Hematopoietic multipotent progenitor cell (in vitro differentiated cells): Measurements from ENCODE around the gene PDZD2. TPM values are rescaled to one million over a fixed set of nuclear protein-coding genes. Genes with fewer than 3 reads are reported as not detected.
"Not testable (repeated sequence)": the region's sequence is repeated elsewhere in the genome, so short reads cannot be mapped to it uniquely, and the experiment has no call there.

Experiments used
- DNase-seq, 3 donors: peaks; one replicate each; pipeline ENCODE4 v3.0.0-alpha.2; 2011 to 2015; ENCODE audit warnings: low read depth in 2 of 3, low spot score in 2 of 3
- total RNA-seq: library from RNA; depleted of rRNA; stranded (reverse); fragments of >200 nt; gene quantifications from one replicate; pipeline ENCODE4 v1.2.3, GENCODE V29; 2012

Gene PDZD2
- total RNA-seq, 1 donor: 13.5 TPM

- DNase-seq: no peak
These were observed 315.2 kb downstream of the PDZD2 start for GRCh38 chr5:31954091-31954490.

- DNase-seq: no peak
These were observed 318.2 kb downstream of the PDZD2 start for GRCh38 chr5:31957151-31957550.

GRCh38 chr5:31962351-31962751, 323.4 kb downstream of the PDZD2 start:
- peak in 1 of 3 donors; percentile 13 for DNase-seq

- DNase-seq: no peak
These were observed 324.0 kb downstream of the PDZD2 start for GRCh38 chr5:31962871-31963307.

GRCh38 chr5:31963358-31964006, 324.6 kb downstream of the PDZD2 start:
- DNase-seq: no peak

- no peak for DNase-seq
These were observed 325.1 kb downstream of the PDZD2 start for GRCh38 chr5:31964007-31964360.

GRCh38 chr5:31965227-31965626, 326.3 kb downstream of the PDZD2 start:
- no peak for DNase-seq

- DNase-seq: no peak
These were observed 328.0 kb downstream of the PDZD2 start for GRCh38 chr5:31966936-31967335.

GRCh38 chr5:31967461-31967860, 328.5 kb downstream of the PDZD2 start:
- DNase-seq: no peak

GRCh38 chr5:31972558-31972957, 333.6 kb downstream of the PDZD2 start:
- DNase-seq: no peak

- DNase-seq: not testable (repeated sequence)
These were observed 336.3 kb downstream of the PDZD2 start for GRCh38 chr5:31975189-31975612.

- no peak for DNase-seq
These were observed 337.2 kb downstream of the PDZD2 start for GRCh38 chr5:31976169-31976568.

GRCh38 chr5:31981361-31981945, 342.5 kb downstream of the PDZD2 start:
- DNase-seq: no peak

GRCh38 chr5:31982027-31982426, 343.1 kb downstream of the PDZD2 start:
- DNase-seq: no peak

GRCh38 chr5:31982621-31983020, 343.7 kb downstream of the PDZD2 start:
- no peak for DNase-seq

GRCh38 chr5:31983851-31984250, 344.9 kb downstream of the PDZD2 start:
- no peak for DNase-seq

- no peak for DNase-seq
These were observed 345.8 kb downstream of the PDZD2 start for GRCh38 chr5:31984691-31985090.

- no peak for DNase-seq
These were observed 347.2 kb downstream of the PDZD2 start for GRCh38 chr5:31986101-31986500.

GRCh38 chr5:31987985-31988710, 349.2 kb downstream of the PDZD2 start:
- no peak for DNase-seq

- no peak for DNase-seq
These were observed 351.2 kb downstream of the PDZD2 start for GRCh38 chr5:31990081-31990650.

GRCh38 chr5:31990701-31991110, 351.8 kb downstream of the PDZD2 start:
- DNase-seq: no peak

GRCh38 chr5:31992377-31992776, 353.4 kb downstream of the PDZD2 start:
- DNase-seq: no peak
